GM12872 (cell line): ENCODE data around the gene ATP2C2.

Experiments
- CTCF ChIP-seq: IDR thresholded peaks from 3 replicates; pipeline ENCODE4 v1.5.1; 2011; ENCODE audit warnings: low read depth, mild to moderate bottlenecking, low read length, moderate library complexity; ENCODE audit not compliant: insufficient read depth

ATP2C2 gene

DNA sequence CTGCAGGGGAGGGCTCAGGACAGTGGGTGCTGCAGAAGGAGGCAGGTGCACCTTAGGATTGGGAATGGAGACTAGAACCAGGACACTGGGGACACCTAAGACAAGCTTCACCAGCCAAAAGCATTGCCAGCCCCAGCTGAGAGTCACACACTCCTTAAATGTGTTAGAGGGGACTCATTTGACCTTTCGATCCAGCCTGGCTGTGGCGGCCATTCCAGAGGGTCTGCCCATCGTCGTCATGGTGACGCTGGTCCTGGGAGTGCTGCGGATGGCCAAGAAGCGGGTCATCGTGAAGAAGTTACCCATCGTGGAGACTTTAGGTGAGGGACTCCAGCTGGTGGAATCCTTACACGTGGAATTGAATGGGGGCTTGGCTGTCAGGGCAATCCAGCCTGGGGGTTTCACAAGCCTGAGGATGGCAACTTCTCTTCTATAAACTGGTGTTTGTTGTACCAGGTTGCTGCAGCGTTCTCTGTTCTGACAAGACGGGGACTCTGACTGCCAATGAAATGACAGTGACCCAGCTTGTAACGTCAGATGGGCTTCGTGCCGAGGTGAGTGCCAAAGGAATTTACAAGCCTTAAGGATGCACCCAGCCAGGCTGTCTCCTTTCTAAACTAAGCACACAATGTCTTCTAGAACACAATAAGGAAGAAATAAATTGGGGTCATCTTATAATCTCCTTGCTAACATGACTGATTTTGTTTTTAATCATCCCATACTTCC is 70.8 kb downstream of the ATP2C2 start:
- no peak for TF ChIP-seq CTCF

- no peak for TF ChIP-seq CTCF
These were observed 74.2 kb downstream of the ATP2C2 start for GRCh38 chr16:84442416-84443145.

- TF ChIP-seq CTCF, result no peak
These were observed 74.9 kb downstream of the ATP2C2 start for GRCh38 chr16:84443166-84443802.

DNA sequence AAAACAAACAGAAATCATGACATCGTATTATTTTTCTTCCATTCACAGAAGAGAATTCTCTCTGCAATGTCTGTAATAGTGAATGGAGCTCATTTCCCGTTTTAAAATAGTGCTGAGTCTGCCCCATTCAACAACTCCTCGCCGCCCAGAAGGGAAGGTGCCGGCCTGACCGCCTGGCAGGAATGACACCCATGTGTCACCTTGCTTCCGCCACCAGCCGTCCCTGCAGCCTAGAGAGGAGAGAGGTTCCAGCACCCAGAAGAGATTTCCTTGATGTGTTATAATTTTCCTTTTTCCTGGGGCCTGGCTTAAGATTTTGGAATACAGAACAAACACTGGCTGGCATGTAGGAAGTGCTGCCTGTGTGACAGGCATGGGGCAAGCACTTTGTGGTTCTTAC is 76.1 kb downstream of the ATP2C2 start:
- no peak for TF ChIP-seq CTCF

- no peak for TF ChIP-seq CTCF
These were observed 77.7 kb downstream of the ATP2C2 start for GRCh38 chr16:84446084-84446483.

DNA sequence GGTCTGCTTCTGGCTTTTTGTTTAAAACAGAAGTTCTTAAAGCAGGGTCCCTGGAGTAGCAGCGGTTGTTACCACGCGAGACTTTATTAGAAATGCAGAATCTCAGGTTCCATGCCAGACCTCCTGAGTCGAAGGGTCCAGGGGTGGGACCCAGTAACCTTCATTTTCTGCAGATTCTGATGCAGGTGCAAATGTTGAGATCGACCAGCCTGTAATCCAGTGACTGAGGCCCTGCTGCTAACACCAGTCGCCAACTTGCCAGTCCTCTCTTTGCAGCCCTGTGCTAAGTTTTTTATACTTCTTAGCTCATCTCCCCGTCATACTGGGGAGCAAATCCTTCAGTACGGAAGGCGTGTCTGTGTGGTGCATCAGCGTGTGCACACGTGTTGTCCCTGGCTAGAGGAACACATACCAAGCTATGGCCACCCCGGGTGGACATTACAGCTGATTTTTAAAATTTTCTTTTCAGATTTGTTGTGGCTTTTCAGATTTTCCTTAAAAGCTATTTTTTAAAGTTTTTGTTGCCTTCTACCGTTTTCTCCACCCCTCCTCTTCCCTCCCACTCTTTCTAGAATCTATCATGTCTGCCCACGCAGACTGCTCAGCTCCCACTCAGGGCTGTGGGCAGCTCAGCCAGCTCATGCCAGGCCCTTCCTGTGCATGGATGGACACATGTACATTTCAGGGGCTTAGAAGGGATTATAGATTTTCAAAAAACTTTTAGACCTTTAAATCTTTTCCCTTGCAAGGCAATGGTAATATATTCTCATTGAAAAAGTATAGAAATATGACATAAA is 78.5 kb downstream of the ATP2C2 start:
- no peak for TF ChIP-seq CTCF

- TF ChIP-seq CTCF, result no peak
These were observed 80.1 kb downstream of the ATP2C2 start for GRCh38 chr16:84448444-84448843.
